ENCODE measurements around the gene CA11.

- TF ChIP-seq CTCF (conservative IDR thresholded peaks at IDR 0.05 in 1 of 2, IDR thresholded peaks at IDR 0.05 in 1 of 2; ENCODE audit: low read depth in 1 of 2, low read length in 2 of 2), result peak; percentile 55 to 56
- no peak for TF ChIP-seq EZH2 (IDR thresholded peaks at IDR 0.05; ENCODE audit: low read length, missing control alignments)
These were observed 37.2 kb downstream of the CA11 start for GRCh38 chr19:48608798-48609263.
